Measurements from ENCODE around the gene TAAR5.

- no peak for TF ChIP-seq CTCF (IDR thresholded peaks at IDR 0.05)
- TF ChIP-seq POLR2AphosphoS5 (IDR thresholded peaks at IDR 0.05): no peak
- no peak for TF ChIP-seq POLR2A (IDR thresholded peaks at IDR 0.05)
These were observed 37.2 kb downstream of the TAAR5 start, which contains the start of gene TAAR8 for GRCh38 chr6:132552372-132552771.

Measured in breast epithelium (tissue), 3 donors.